Fibroblast of the aortic adventitia (primary cell): ENCODE results near the gene ST8SIA6. TPM values are rescaled to one million over a fixed set of nuclear protein-coding genes. Genes with fewer than 3 reads are reported as not detected.
"Not testable (repeated sequence)": the region's sequence is repeated elsewhere in the genome, so short reads cannot be mapped to it uniquely, and the experiment has no call there.

Experiments
- DNase-seq: peaks from one replicate; pipeline ENCODE4 v3.0.0-alpha.2; 2010; ENCODE audit warnings: low read depth
- H3K4me3 ChIP-seq: 2 replicates; pipeline ENCODE4 v1.5.1; 2011; ENCODE audit warnings: low read depth, mild to moderate bottlenecking, control low read depth, low read length, moderate library complexity
- total RNA-seq: library from RNA; depleted of rRNA; stranded (reverse); fragments of >200 nt; gene quantifications from 2 replicates; pipeline ENCODE4 v1.2.3, GENCODE V29; 2012; ENCODE audit warnings: low replicate concordance
- TF ChIP-seq, protein P1 (sequence below): IDR thresholded peaks from 2 replicates; pipeline ENCODE4 v1.5.1; 2011; ENCODE audit warnings: mild to moderate bottlenecking, low read length, control low read depth, inconsistent platforms; ENCODE audit not compliant: insufficient read depth

The ST8SIA6 gene
- total RNA-seq, 1 donor = 0.09 TPM

DNA sequence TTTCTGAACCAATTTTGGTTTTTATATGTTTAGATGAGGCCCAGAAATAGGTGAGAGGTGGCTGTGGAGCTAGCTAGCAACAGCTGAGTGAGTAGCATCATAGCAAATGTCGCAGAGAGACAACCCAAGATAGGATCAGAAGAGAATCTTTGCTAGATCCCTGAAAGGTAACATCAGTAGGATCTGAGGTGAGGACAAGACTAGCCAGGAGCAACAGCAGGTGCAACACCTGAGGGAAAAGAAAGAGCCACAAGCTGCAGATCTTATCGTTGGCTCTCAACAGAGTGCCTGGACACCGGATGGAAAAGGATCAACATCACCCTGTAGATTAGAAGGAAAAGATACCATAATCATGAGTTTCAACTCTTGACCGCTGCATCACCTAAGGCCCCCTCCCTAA, 4.4 kb downstream of the ST8SIA6 start:
- no peak overlapping the region for H3K4me3 ChIP-seq
- TF ChIP-seq, protein P1, sequence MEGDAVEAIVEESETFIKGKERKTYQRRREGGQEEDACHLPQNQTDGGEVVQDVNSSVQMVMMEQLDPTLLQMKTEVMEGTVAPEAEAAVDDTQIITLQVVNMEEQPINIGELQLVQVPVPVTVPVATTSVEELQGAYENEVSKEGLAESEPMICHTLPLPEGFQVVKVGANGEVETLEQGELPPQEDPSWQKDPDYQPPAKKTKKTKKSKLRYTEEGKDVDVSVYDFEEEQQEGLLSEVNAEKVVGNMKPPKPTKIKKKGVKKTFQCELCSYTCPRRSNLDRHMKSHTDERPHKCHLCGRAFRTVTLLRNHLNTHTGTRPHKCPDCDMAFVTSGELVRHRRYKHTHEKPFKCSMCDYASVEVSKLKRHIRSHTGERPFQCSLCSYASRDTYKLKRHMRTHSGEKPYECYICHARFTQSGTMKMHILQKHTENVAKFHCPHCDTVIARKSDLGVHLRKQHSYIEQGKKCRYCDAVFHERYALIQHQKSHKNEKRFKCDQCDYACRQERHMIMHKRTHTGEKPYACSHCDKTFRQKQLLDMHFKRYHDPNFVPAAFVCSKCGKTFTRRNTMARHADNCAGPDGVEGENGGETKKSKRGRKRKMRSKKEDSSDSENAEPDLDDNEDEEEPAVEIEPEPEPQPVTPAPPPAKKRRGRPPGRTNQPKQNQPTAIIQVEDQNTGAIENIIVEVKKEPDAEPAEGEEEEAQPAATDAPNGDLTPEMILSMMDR = no peak
- no peak for DNase-seq

DNA sequence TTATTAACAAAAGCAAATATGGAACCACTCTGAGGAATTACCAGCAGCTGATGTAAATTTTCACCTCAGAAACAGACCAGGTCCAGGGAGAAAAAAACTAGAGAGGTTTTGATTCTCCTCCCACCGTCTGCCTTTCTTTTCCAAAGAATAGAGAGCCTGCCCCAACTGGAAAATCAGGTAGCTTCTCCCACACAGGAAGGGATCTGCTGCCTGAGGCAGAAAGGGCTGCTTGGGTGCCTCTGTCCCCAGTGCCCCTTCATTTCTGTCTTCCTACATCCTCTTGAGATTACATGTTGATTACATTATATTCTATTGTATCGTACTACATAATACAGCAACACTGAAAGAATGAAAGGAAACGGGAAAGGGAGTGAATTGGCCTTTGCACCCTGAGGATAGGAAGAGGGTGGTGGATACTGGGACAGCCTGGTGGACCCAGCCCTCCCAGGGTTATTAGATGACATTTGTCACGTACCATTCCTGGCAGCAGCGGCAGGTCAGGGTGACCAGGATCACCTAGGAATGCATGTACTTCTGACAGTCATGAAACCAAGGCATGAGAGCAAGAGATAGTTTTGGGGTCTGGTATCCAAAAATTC, 8.9 kb downstream of the ST8SIA6 start:
- H3K4me3 ChIP-seq = no peak overlapping the region
- TF ChIP-seq, protein P1 = no peak
- DNase-seq = no peak

DNA sequence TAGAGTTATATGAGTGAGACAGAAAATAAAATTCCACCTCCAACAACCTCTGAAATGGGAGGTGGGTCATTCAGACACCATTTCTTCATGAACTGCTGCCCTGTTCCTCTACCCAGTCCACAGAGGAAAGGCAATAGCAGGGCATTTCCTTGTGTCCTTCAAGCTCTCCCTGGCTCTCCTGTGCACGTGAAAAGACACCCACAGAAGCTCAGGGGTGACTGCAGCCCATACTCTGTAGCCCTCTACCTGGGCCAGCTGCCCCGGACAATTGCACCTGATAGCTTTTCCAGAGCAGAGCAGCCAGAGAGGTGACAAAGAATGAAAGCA, 10.0 kb downstream of the ST8SIA6 start:
- TF ChIP-seq, protein P1 = no peak
- no peak overlapping the region for H3K4me3 ChIP-seq
- DNase-seq = no peak

DNA sequence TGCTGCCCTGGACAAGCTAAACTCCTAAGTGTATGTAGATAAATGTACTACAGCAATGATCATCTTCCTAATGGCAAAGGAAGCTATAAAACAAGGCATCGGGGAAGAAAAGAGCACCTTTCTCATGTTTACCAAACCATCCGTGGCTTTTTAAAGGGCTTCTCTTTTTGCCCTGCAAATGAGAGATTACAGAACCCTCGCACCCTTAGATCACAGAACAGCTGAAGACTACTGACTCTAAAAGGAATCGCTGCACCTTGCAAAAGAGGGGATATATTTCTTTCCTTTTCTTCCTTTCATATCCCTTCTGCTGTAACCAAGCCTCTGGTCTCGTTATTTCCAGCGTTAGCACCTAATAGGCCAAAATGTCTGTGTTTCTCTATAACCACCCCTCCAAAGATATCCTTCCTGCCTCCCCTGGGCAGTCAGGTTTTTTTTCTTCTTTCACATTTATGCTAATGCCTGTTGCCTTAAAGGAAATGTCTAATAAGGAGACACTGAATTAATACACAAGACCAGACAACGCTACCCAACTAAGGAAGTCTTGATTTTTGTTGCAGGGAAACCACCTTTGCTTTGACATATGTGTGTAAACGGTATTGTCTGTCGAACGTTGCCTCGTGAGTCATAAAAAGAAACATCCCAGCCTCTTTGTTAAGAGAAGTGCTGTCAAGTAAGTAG, 10.5 kb downstream of the ST8SIA6 start:
- no peak for DNase-seq
- H3K4me3 ChIP-seq = no peak overlapping the region
- TF ChIP-seq, protein P1 = no peak

DNA sequence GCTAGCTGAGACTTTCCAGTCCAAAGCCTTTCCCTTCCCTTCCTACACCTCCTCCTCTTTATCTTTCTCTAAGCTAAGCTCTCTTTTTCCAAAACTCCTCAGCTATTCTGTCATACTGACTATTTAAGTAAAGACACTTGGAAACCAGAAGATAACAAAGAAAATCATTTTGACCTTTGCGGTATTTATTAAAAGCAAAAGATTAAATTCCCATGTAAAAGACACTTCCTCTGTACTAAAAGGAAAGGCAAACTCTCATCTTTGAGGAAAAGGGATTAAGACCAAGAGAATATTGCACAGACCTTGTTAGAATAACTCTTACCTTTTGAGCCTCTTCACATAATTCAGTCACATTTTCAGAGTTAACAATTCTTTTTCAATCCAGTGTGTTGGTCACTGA, 15.8 kb downstream of the ST8SIA6 start:
- no peak for DNase-seq
- H3K4me3 ChIP-seq = no peak overlapping the region
- TF ChIP-seq, protein P1 = no peak

DNA sequence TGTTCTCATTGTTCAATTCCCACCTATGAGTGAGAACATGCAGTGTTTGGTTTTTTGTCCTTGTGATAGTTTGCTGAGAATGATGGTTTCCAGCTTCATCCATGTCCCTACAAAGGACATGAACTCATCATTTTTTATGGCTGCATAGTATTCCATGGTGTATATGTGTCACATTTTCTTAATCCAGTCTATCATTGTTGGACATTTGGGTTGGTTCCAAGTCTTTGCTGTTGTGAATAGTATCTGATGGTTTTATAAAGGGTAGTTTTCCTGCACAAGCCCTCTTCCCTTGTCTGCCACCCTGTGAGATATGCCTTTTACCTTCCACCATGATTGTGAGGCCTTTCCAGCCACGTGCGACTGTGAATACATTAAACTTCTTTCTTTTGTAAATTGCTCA, 17.8 kb downstream of the ST8SIA6 start:
- H3K4me3 ChIP-seq = not testable (repeated sequence)

DNA sequence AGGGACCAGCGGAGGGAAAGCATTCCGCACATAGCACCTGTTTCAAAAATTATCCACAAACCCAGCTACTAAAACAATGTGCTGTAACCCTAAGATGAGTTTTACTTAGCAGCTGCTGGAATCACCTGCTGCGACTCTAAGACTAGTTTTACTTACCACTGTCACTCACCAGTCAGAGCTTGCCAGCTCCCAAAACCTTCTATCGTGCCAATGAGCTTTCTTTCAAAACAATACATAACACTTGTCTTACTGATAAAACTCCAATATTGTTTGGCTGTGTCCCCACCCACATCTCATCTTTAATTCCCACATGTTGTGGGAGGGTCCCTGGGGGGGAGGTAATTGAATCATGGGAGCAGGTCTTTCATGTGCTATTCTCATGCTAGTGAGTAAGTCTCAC, 18.4 kb downstream of the ST8SIA6 start:
- TF ChIP-seq, protein P1 = no peak
- H3K4me3 ChIP-seq = no peak overlapping the region
- no peak for DNase-seq

More for the DNA sequence above, 17.8 kb downstream of the ST8SIA6 start:
- not testable (repeated sequence) for DNase-seq
